NAMALWA (cell line): ENCODE data around the gene AMFR.

Experiments used
- DNase-seq: peaks from one replicate; pipeline ENCODE4 v3.0.0-alpha.2; 2015; ENCODE audit warnings: low spot score

The AMFR gene

DNA sequence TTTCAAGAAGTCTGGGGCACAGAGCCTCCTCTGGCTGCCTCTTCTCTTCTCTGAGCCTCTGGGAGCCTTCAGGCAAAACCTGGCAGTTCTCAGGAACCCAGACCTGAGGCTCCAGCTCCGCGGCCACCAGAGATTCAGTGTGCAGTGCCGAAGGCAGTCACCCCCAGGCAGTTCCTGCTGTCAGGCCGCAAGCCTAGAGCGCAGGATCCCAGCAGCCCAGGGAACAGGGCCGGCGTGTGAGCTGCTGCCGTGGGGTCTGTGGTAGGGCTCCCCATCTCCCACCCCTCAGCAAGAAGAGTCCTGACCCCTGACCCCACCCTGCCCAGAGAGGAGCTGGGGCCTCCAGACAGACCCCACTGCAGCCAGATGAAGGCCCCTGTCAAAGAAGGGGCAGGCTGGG, 78.2 kb downstream of the AMFR start:
- no peak for DNase-seq

DNA sequence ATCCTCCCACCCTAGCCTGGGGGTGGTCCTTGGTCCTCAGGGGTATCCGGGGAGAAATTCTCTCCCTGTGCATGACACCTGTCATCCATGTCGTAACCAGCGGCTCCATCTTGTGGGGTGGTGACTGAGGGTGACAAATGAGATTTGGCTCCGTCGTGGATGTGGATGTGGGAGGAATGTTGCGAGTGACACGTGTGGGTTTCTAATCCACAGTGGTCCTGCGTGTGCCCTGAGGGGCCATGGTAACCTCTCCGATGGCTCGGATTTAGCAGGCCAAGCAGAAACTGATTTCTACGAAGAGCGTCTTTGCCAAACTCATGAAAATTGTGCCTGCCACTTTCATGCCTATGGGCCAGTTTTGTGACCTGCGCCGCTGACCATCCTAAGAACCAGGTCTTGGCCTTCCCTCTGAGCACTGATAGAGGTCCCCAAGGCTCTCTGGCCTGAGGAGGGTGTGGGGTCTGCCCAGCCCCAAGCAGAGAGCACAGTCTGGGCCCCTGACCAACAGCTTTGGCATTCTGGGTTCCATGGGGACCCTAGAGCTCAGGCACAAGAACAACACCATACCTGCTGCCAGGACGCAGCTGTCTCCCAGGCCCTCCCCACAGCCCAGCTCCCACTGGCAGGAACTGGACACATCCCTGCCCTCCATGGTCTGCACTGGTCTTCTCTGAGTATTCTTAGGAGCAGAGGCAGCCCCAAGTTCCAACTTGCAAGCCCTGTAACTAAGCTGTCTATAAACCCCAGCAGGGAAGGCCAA, 79.0 kb downstream of the AMFR start:
- DNase-seq: no peak

DNA sequence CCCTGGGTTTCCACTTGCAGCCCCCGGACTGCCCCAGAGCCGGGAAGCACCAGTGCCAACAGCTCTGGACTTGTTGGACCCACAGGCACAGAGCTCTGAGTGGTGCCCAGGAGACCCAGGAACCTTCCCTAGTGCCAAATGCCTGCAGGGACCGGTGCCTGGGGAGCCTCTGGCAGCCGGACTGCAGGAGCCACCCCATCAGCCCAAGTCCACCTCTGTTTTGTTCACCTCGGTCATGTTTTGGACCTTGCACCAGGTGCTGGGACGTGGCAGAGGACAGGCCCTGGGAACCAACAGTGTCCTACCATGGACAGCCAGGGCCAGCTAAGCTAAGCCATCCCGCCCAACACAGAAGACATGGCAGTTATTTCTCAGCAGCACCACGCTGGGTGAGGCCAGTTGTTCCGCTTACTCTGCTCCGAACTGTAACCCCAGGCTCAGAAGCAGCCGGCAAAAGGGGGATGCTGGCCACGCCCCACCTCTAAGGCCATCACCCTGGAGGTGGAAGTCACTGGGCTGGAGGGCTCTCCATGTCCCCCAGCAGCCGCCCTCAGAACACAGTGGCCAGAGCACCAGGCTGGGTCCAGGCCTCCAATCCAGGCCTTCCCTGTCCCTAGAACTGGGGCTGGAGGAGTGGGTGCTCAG, 79.8 kb downstream of the AMFR start:
- no peak for DNase-seq

DNA sequence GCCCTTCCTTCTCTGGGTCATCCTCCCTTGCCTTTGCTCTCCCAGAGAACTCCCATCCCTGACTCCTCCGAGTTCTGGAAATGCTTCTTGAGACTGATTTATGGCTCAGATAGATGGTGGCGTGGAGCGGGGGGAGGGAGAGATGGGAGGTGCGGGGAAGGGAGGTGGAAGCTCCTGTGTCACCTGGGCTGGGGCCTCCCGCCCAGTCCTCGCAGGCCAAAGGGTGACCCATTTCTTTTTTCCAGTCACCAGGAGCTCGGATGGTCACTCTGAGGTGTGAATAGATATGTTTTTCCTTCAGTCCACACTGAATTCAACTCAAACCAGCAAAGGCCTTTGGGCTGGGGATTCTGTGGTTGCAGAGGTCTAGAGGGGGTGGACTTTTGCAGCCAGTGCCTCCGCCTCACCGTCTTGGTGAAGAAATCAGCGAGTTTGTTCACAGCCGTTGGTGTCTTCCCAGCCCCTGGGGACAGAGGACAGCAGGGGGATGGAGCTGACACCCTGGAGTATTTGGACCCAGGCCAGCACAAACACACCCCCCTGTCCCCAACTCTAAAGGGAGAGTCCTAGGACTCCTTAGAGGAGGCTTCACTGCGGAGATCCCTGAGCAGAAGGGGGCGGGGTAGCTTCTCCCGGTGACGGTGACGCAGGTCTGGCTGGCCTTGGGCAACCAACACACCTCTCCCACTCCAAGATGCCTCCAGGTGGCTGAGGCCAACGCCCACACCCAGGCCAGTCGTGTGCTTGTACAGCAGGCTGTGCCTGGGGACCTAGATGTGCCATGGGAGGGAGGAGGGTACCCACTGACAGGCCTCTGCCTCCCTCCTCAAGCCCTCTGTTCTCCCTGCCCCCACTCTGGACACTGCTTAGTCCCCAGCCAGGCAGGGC, 80.6 kb downstream of the AMFR start:
- no peak for DNase-seq

DNA sequence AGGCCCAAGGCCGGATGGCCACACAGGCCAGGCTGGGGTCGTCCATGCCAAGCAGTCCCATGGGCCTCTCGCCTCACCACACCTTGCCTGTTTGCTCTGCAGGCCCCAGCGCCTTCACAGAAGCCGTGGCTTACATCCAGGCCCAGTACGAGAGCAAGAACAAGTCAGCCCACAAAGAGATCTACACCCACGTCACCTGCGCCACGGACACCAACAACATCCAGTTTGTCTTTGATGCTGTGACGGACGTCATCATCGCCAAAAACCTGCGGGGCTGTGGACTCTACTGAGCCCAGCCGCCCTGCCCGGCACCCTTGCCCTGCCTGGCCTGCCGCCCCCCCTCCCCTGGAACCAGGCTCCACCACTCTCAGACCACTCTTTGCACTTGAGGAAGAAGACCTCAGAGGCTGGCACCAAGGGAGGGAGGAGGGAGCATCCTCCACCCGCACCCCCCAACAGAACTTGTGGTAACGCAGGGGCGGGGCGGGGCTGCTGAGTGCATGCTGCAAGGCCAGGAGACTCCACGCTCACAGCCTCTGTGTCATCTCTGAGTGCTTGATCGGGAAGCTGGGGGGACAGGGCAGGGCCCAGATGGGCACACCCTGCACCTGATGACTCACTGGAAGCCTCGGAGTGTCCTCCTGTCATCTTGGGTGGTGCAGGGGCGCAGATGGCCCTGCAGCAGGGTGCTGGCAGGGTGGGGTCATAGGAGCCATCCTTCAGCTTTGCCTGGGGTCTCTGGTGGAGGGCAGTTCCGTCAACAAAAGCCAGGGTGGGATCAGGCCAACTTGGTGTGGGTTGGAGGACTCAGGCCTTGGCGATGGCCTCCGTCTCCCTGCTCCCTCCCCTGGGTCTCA, 81.5 kb downstream of the AMFR start:
- DNase-seq: no peak

DNA sequence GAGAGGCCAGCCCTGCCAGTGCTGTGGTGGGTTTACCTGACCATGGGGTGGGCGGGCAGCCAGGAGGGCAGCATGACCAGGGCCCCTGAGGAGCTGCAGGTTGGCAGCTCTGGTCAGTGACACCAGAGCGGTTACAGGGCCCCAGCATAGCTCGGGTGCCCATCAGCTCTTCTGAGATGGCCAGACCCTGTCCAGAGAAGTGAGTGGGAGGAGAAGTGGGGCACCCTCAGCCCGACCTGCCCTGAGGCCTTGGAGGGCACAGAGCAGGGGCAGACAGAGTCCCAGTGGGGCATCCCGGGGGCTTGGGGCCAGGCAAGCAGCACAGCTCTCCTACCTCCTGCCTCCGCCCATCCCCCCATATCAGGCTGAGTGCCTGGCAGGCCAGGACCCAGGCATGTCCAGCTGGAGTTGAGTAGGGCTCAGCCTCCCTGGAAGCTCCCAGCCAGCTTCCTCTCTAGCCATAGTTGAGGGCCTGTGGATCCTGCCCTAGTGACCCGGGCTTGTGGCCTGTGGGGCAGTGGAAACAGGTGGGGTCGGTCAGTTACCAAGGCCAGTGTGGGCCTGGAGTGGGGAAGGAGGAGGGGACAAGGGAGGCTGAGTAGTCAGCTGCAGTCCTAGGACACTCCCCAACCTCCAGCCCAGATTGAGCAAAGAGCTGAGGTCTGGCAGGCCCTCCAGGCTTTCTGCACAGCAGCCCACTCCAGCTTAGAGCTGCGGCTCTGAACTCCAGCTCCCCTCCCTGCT, 83.5 kb downstream of the AMFR start:
- no peak for DNase-seq

DNA sequence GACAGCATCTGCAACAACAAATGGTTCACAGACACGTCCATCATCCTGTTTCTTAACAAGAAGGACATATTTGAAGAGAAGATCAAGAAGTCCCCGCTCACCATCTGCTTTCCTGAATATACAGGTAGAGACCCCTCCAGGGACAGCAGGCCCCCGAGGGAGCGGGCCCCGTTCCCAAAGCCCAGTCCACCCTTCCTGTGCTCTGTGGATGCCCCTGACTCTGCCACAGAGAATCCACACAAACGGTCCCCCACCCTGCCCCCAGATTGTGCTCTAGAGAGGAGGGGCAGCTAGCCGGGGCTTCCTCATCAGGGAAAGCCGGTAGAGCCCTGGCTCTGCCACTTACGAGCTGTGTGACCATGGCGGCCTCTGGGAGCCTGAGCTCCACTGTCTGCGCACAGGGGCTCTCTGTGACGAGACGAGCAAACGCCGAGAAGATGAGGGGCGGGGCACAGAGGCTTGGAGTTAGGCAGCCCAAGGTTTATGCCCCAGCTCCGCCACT, 84.4 kb downstream of the AMFR start:
- DNase-seq: no peak

DNA sequence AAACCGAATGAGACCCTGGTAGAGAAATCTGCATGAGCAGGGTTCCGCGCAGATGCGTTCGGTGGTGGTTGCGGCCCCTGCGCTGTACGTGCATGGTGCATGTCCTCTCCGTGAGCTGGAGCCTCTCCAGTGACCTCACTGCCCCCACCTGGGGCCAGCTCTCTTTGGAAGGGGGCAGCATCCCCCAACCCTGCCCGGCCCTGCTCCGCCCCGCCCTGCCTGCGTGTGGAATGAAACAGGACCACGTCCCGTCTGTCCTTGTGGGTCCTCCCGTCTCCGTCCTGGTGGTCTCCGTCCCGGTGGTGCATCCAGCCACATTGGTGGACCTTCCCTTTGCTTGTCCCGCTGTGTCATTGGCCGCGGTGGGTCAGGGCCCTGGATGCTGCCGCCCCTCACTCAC, 84.9 kb downstream of the AMFR start:
- no peak for DNase-seq

DNA sequence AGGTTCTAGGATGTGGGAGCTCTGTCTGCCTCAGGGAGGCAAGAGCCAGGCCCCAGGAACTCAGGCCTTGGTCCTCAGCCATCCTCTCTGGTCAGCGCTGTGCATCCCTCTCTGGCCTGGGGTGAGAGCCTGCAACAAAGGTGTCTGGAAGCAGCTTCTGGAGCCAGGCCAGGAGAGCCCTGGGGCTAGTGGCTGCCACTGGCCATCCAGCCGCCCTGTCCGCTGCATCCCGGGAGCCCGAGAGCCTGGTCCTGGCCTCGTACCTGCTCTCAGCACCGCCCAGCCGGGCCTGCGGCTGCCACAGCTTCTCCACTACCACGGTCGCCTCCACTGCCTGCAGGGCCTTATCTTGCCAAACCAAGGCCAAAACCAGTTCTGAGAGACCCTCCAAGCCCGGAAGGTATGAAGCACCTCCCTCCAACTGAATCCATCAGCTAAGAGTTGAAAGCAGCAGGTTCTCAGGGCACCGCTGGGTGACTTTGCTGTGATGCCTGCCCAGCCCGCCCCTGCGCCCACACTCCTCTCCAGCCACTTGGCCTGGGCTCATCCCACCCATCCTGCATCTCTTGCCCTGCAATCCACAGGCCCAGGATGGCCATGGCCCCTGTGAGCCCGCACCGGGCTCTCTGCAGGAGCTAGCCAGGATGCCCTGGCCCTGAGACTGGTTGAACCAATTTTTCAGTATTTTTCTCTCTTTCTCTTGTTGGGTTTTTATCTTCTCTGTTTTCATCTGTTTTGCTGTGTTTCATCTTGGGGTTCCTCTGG, 85.7 kb downstream of the AMFR start:
- no peak for DNase-seq

DNA sequence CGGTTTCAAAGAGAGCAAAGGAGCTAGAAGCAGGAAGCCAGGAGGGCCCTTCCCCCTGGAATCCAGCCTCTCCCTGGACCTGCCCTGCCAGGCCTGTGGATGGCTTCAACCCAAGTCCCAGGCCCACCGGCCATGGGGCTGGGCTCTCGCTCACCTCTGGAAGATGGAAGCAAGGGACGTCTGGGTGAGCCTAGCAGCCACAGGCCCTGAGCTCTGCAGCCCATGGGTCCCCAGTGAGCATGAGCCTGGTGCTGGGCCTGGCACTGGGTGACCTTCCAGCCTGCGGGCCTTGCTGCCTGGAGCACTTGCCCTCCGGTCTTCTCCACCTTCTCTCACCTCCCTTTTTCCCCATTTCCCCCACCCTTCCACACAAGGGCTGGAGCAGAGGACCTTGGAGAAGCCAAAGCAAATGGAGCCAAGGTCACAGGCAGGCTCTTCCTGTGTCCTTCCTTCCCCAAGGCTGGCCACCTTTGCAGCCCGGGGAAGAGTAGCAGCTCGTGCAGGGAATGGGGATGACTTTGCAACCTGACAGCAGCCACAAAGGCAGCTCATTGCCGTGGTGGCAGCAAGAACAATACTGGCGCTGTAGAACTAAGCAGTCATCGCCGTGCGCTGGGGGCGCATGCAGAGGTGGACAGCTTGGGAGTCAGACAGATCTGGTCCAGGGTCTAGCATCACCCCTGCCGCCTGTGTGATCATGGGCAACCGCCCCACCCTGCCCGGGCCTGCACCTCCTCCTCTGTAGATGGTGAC, 86.6 kb downstream of the AMFR start:
- no peak for DNase-seq

DNA sequence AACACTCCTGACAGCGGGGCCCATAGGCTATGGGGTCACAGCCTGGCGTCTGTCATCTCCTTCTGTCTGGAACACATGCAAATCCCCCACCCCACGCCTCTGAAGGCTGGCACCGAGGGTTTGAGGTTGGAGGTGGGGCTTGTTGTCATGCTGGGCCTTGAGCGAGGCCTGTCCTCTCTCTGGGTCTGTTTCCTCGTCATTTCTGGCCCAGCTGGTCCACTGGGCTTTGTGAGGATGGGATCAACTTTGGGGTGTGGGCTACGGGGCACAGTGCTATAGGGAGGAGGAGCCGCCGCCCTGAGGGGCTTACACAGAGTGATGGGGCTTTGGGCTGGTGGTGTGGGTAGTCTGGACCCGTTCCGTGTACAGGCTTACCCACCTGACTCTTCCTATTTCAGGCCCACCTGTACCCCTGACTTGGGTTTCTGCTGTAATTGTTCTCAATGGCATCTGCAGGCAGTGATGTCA, 87.5 kb downstream of the AMFR start:
- DNase-seq: no peak

DNA sequence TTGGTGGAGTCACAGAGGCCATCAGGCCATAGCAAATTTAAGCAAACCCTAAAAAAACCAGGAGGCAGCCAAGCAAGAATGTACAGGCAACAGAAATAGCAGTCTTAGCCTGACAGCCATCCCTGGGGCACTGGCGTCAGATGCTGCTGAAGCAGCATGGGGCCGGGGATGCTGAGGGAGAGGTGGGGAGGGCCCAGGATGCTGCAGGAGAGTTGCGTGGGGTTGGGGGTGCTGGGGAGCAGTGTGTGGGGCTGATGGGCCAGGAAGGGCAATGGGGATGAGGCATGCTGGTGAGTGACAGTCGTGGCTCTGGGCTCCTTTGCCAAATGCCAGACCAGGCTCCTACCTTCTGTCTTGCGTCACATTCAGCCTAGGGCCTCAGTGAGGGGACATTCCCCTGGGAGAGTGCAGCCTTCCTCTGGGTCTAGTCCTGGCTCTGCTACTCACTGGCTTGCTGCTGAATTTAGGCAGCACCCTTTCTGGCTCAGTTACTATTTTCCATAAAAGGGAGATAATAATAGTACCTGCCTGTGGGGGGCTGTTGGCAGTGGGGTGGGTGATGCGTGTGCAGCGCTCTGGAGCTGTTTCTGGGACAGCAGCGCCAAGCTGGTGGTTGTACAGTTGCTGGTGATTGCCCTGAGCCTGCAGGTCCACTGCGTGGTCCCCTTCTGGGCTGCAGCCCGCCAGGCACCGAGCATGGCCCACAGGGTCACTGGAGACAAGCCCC, 88.1 kb downstream of the AMFR start:
- no peak for DNase-seq

DNA sequence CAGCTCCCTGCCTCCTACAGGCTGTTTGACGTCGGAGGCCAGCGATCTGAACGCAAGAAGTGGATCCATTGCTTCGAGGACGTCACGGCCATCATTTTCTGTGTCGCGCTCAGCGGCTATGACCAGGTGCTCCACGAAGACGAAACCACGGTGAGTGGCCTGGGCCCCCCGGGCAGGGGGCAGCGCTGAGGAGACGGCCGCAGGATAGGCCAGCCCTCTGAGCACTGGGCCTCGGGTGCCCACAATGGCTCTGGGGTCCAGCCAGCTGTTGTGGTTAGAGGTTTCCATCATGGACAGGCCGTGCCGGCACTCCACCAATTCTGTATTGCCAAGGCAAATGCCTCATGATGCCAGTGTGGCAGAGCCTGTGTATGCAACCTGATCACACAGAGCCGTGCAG, 88.6 kb downstream of the AMFR start:
- no peak for DNase-seq

DNA sequence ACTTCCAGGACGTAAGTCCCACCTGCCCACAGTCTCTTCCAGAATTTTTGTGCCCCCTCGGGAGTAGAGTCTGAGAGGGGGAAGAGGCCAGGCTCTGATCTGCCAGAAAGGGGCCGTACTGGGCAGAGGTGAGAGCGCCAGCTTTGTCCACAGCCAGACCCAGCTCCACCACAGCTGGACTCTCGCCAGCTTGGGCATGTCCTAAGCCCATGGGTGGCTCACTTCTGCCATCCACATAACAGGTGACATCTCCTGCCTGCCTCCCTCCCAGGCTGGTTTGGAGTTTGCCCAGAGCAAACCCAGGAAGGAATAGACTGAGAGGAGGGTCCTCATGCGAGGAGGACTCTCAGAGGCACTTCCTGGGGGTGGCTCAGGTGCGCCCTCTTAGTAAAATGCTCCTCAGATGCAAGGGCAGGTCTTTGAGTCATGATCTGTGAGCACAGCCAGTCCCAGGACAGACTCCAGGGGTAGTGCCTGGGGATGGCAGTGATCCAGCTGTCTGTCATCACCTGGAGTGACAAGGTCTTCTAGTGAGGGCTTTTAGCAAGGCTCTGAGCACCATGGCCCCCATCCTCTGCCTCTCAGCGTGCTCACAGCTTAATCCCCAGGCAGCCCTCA, 89.2 kb downstream of the AMFR start:
- no peak for DNase-seq

DNA sequence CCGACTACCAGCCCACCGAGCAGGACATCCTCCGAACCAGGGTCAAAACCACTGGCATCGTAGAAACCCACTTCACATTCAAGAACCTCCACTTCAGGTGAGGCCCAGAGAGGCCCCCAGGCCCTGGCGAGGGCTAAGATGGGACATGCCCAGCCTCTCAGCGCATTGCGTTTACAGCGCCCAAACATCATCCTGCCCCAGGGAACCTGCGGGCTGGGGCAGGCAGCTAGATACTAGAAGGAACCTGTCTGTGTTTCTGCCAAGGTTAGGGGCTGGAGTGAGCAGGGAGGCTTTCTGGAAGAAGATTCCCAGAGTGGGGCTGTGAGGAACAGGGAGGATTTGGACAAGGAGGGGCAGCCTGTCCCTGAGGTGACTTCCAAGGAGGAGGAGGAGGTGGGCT, 90.6 kb downstream of the AMFR start:
- DNase-seq: no peak

DNA sequence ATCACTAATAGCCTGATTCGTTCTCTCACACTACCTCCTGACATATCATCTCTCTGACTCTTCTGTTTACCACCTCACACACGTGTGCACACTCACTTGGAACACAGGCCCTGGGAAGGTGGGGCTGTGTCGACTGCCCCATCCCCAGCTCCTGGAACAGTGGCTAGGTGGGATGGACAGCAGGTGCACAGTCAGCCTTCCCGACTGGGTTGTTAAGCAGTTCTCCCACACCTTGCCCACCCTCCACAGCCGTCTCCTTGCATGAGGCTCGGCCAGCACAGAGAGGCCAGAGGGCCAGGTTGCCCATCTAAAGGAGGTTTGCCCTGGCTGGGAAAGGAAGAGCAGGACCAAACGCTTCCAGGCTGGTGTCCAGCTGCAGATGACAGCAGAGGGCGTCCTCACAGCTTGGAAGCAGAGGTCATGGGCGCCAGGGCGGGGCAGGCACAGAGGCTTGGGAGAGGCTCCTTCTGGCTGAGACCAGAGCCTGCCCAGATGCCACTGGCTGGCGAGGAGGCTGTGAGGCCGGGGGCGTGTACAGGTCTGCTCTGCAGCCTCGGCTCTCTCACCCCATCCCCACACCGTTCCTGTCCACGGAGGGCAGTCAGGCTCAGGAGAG, 92.8 kb downstream of the AMFR start:
- no peak for DNase-seq

DNA sequence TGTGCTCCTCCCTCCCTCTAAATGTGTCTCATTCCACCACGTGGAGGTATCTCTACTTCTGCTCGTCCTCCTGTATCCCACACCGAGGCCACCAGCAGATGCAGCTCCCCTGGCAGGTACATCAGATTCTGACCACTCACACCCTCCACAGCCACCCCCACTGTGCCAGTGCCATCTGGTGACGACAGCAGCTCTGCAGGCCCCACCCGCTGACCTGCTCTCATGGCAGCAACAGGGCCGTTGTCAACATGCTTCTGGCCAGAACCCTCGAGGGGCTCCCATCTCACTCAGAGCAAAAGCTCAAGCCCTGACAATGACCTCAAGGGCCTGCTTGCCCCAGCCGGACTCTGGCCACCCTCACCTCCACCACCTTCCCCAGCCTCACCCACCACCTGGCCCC, 93.4 kb downstream of the AMFR start:
- DNase-seq: no peak

DNA sequence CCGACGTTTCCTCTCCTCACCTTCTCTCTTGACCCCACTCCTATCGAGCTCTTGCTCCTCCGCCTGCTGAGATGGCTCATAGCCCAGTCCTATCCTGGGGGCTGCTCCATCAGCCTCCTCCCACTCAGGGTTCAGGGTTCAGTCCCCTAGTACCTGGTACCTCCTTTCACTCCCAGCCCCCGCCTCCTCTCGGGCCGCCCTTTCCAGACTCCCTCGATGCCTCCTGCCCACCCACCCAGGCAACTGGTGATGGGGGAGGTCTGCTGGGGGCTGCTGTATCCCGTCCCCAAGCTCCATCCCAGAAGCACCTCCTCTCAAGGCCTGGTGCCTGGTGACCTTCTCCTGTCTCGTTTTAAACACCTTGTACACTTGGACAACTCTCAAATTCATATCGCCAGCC, 93.9 kb downstream of the AMFR start:
- no peak for DNase-seq
